Measurements from ENCODE around the gene GRM8.

Gene GRM8

DNA sequence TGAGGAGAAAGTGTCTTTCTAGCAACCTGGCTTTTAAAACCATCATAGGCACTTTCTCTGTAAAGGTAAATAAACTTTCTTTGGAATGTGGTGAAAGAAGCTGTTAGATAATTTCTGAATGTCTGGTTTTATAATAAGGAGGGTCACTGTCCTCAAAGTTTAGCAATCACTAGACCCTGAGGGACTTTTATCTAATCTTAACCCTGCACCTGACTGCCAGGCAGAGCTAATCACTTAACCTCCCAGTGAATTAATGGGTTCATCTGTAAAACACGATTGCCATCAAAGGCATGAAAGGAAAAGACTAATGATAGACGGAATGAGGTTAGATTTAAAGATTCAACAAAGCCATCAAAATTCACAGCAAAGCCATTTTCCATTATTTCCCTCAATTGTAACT, 553.8 kb downstream of the GRM8 start:
- H3K4me1 ChIP-seq (ENCODE audit: control insufficient read depth, low read length): peaks cover 80% of the 10 kb centered on the region
- no peaks in the 10 kb centered on the region for H3K79me2 ChIP-seq (ENCODE audit: control insufficient read depth, low read length)
- H3K27me3 ChIP-seq (ENCODE audit: control insufficient read depth, low read length): no peaks in the 10 kb centered on the region
- no peaks in the 10 kb centered on the region for H4K20me1 ChIP-seq (ENCODE audit: control insufficient read depth, insufficient read depth, low read depth, low read length)
- H3K4me3 ChIP-seq (ENCODE audit: low read length): peak overlapping the region; percentile 54
- H3K9me3 ChIP-seq (ENCODE audit: control insufficient read depth, insufficient read depth, low read length): no peaks in the 10 kb centered on the region; the same call in 1 of the 2 replicates
- H3K27ac ChIP-seq (ENCODE audit: low read depth, low read length): peak overlapping the region; percentile 61
- H3K4me2 ChIP-seq (ENCODE audit: low read length): peak overlapping the region; percentile 75
- no peaks in the 10 kb centered on the region for H3K36me3 ChIP-seq (ENCODE audit: control insufficient read depth, low read length)
- TF ChIP-seq EZH2phosphoT487 (IDR thresholded peaks at IDR 0.05; ENCODE audit: borderline replicate concordance, low read length): no peak
- TF ChIP-seq, protein P1, sequence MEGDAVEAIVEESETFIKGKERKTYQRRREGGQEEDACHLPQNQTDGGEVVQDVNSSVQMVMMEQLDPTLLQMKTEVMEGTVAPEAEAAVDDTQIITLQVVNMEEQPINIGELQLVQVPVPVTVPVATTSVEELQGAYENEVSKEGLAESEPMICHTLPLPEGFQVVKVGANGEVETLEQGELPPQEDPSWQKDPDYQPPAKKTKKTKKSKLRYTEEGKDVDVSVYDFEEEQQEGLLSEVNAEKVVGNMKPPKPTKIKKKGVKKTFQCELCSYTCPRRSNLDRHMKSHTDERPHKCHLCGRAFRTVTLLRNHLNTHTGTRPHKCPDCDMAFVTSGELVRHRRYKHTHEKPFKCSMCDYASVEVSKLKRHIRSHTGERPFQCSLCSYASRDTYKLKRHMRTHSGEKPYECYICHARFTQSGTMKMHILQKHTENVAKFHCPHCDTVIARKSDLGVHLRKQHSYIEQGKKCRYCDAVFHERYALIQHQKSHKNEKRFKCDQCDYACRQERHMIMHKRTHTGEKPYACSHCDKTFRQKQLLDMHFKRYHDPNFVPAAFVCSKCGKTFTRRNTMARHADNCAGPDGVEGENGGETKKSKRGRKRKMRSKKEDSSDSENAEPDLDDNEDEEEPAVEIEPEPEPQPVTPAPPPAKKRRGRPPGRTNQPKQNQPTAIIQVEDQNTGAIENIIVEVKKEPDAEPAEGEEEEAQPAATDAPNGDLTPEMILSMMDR (IDR thresholded peaks at IDR 0.05; ENCODE audit: low read depth, low read length, poor library complexity, severe bottlenecking): no peak
- H3K9me2 ChIP-seq (replicated peaks; ENCODE audit: control insufficient read depth, low read length): no peaks in the 10 kb centered on the region
- peaks cover 9% of the 10 kb centered on the region; the same call in 1 of the 2 replicates for H3F3A ChIP-seq (ENCODE audit: control insufficient read depth, insufficient read depth)

DNA sequence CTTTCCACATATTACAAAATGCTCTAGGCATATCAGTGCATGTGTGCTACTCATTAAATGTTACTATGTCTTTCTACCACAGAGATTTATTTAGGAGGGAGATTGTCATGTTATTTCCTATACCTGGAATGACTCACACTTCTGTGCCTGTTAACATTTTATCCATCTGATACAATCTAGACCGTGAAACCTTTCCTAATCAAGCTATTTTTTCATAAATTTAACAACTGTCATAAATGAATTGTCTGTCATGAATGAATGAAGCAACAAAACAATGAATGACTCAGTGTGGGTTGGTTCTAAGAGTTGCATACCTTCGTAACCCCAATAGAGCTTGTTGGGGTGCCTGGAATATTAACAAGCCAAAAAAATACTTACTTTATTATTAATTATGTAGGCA, 554.3 kb downstream of the GRM8 start:
- peaks cover 80% of the 10 kb centered on the region for H3K4me1 ChIP-seq (ENCODE audit: control insufficient read depth, low read length)
- H3F3A ChIP-seq (ENCODE audit: control insufficient read depth, insufficient read depth): peaks cover 9% of the 10 kb centered on the region; the same call in 1 of the 2 replicates
- H4K20me1 ChIP-seq (ENCODE audit: control insufficient read depth, insufficient read depth, low read depth, low read length): no peaks in the 10 kb centered on the region
- H3K79me2 ChIP-seq (ENCODE audit: control insufficient read depth, low read length): no peaks in the 10 kb centered on the region
- H3K9me3 ChIP-seq (ENCODE audit: control insufficient read depth, insufficient read depth, low read length): no peaks in the 10 kb centered on the region
- no peaks in the 10 kb centered on the region for H3K36me3 ChIP-seq (ENCODE audit: control insufficient read depth, low read length)
- TF ChIP-seq, protein P1 (IDR thresholded peaks at IDR 0.05; ENCODE audit: low read depth, low read length, poor library complexity, severe bottlenecking): no peak
- TF ChIP-seq EZH2phosphoT487 (IDR thresholded peaks at IDR 0.05; ENCODE audit: borderline replicate concordance, low read length): no peak
- H3K4me2 ChIP-seq (ENCODE audit: low read length): peak overlapping the region; percentile 75
- H3K9me2 ChIP-seq (replicated peaks; ENCODE audit: control insufficient read depth, low read length): no peaks in the 10 kb centered on the region
- H3K27ac ChIP-seq (ENCODE audit: low read depth, low read length): no peak overlapping the region
- H3K27me3 ChIP-seq (ENCODE audit: control insufficient read depth, low read length): no peaks in the 10 kb centered on the region
- H3K4me3 ChIP-seq (ENCODE audit: low read length): no peak overlapping the region

DNA sequence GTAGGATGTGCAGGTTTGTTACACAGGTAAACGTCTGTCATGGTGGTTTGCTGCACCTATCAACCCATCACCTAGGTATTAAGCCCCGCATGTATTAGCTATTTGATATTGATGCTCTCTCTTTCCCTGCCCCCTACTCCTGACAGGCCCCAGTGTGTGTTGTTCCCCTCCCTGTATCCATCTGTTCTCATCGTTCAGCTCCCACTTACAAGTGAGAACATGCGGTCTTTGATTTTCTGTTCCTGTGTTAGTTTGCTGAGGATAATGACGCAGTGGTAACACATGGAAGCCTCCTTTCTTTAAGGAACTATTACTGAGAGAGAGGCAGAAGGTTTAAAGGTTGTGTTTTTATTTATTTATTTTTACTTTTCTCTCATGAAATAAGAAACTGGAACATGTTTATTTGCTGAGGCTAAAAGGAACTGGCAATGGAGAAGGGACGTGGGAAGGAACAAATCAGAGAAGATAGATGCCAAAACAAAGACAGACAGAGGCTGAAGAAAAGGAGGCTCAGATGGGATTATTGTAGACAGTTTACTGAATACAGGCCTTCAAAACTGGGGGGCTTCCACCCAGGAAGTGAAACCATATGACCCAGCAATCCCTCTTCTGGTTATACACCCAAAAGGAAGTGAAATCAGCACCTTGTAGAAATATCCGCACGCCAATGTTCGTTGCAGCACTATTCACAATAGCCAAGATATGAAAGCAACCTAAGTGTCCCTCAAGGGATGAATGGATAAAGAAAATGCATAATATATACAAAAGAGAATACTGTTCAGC, 556.3 kb downstream of the GRM8 start:
- Histone ChIP-seq H3F3A (ENCODE audit: control insufficient read depth, insufficient read depth) (peaks cover 9% of the 10 kb centered on the region; the same call in 1 of the 2 replicates), H3K36me3 (ENCODE audit: control insufficient read depth, low read length) (no peaks in the 10 kb centered on the region), H3K4me2 (ENCODE audit: low read length) (peak overlapping the region; percentile 36), H3K4me3 (ENCODE audit: low read length) (peak overlapping the region; percentile 10; the same call in 1 of the 2 replicates), H3K9me2 (replicated peaks; ENCODE audit: control insufficient read depth, low read length) (no peaks in the 10 kb centered on the region), H4K20me1 (ENCODE audit: control insufficient read depth, insufficient read depth, low read depth, low read length) (no peaks in the 10 kb centered on the region), H3K4me1 (ENCODE audit: control insufficient read depth, low read length) (peaks cover 65% of the 10 kb centered on the region), H3K27me3 (ENCODE audit: control insufficient read depth, low read length) (no peaks in the 10 kb centered on the region), H3K79me2 (ENCODE audit: control insufficient read depth, low read length) (no peaks in the 10 kb centered on the region), H3K27ac (ENCODE audit: low read depth, low read length) (peak overlapping the region; percentile 12; the same call in 1 of the 2 replicates), H3K9me3 (ENCODE audit: control insufficient read depth, insufficient read depth, low read length) (peaks cover 1% of the 10 kb centered on the region; the same call in 1 of the 2 replicates)
- no peak for TF ChIP-seq EZH2phosphoT487 (IDR thresholded peaks at IDR 0.05; ENCODE audit: borderline replicate concordance, low read length)
- TF ChIP-seq, protein P1 (IDR thresholded peaks at IDR 0.05; ENCODE audit: low read depth, low read length, poor library complexity, severe bottlenecking): no peak
